Activated CD8-positive, alpha-beta memory T cell treated with anti-CD3 and anti-CD28 coated beads, Interleukin-2, amount 10 ng/mL, durations not matched to agents 7 days and 5 days (primary cell): ENCODE results near the gene IL27RA. TPM values are rescaled to one million over a fixed set of nuclear protein-coding genes. Genes with fewer than 3 reads are reported as not detected.
"Not testable (repeated sequence)": the region's sequence is repeated elsewhere in the genome, so short reads cannot be mapped to it uniquely, and the experiment has no call there.

Source experiments
- ATAC-seq: fragments of 150-1000 bp; cut with Tn5 transposase; one replicate; pipeline ENCODE4 v1.10.0; 2021; ENCODE audit warnings: moderate library complexity
- CTCF ChIA-PET: fragments of 350-600 bp; sonication (Branson Sonifier 250); formaldehyde crosslinking; loops from one replicate; lab custom pipeline; 2021; ENCODE audit warnings: antibody characterized with exemption; lab: Charles Lee
- DNase-seq: peaks from one replicate; pipeline ENCODE4 v3.0.0-alpha.2; 2020
- H3K27ac Mint-ChIP-seq: one replicate; pipeline ENCODE4 v1.8.0; 2021; ENCODE audit warnings: mild to moderate bottlenecking, mixed read lengths
- H3K27me3 Mint-ChIP-seq: one replicate; pipeline ENCODE4 v1.8.0; 2021; ENCODE audit warnings: mixed read lengths
- H3K36me3 Mint-ChIP-seq: one replicate; pipeline ENCODE4 v1.8.0; 2021; ENCODE audit warnings: mild to moderate bottlenecking, mixed read lengths
- H3K4me1 Mint-ChIP-seq: one replicate; pipeline ENCODE4 v1.8.0; 2021; ENCODE audit warnings: mixed read lengths
- H3K4me3 Mint-ChIP-seq: one replicate; pipeline ENCODE4 v1.8.0; 2021; ENCODE audit warnings: mild to moderate bottlenecking, moderate library complexity, mixed read lengths
- H3K9me3 Mint-ChIP-seq: one replicate; pipeline ENCODE4 v1.8.0; 2022; ENCODE audit warnings: low read depth, mixed read lengths
- total RNA-seq, 2 experiments: library from RNA; stranded (reverse); gene quantifications; one replicate each; pipeline ENCODE4 v1.2.3, GENCODE V29; 2021

IL27RA gene
- total RNA-seq, 2 experiments from 2014 or later: 29.7 to 60.3 TPM

DNA sequence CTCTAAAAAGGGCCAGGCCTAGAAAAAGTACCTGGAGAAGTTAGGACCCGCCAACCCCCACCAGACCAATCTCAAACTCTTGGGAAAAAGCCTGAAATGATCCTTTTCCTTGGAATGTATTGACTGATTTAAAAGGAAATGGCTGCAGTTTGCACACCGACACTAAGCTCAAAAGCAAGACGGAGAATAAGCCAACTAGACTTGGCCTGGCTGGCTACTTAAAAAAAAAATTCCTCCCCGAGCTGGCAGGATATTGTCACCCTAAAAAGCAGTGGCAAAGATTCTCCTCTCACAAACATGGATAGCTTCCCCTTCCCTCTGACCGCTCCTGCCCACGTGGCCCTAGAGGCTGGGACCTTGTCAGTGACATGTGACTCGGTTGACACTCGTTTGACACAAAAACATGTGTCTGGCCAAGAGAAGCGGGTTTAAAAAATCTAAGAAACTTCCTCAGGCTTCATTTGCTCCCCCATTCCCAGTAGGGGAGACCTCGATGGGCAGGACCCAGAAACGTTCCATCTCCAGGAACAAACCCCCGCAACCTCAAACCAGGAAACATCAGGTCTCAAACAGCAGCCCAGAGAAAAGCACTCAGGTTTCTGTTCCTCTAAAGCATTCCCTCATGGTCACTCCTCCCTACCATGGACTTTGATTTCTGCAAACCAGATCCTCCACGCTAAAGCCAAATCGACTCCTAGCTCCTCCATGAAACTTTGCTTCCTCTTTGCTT is 26.8 kb upstream of the IL27RA start:
- CTCF ChIA-PET: interaction anchor here (0.9 to 1.8 kb wide), 4 partner anchors 19 to 102 kb away, joined by 3 to 8 read pairs (median 4); partner anchors contain the start of gene IL27RA
- Mint-ChIP-seq H3K27me3 (no peaks in the 10 kb centered on the region), H3K4me1 (peaks cover 43% of the 10 kb centered on the region), H3K9me3 (no peaks in the 10 kb centered on the region), H3K4me3 (peak overlapping the region; percentile 97), H3K27ac (peak overlapping the region; percentile 91), H3K36me3 (peaks cover 9% of the 10 kb centered on the region)
- DNase-seq: no peak
- no peak for ATAC-seq

GRCh38 chr19:14005349-14006084 is 26.0 kb upstream of the IL27RA start:
- CTCF ChIA-PET: interaction anchor here (0.9 to 2.9 kb wide), 9 partner anchors 20 to 144 kb away, joined by 3 to 19 read pairs (median 4); partner anchors contain the start of genes ASF1B, IL27RA and MISP3
- Mint-ChIP-seq H3K27ac (peak overlapping the region; percentile 99), H3K27me3 (no peaks in the 10 kb centered on the region), H3K4me1 (peaks cover 43% of the 10 kb centered on the region), H3K4me3 (peak overlapping the region; percentile 97), H3K9me3 (no peaks in the 10 kb centered on the region), H3K36me3 (peaks cover 3% of the 10 kb centered on the region)
- DNase-seq (peak; percentile 95), ATAC-seq (peak; percentile 63)

DNA sequence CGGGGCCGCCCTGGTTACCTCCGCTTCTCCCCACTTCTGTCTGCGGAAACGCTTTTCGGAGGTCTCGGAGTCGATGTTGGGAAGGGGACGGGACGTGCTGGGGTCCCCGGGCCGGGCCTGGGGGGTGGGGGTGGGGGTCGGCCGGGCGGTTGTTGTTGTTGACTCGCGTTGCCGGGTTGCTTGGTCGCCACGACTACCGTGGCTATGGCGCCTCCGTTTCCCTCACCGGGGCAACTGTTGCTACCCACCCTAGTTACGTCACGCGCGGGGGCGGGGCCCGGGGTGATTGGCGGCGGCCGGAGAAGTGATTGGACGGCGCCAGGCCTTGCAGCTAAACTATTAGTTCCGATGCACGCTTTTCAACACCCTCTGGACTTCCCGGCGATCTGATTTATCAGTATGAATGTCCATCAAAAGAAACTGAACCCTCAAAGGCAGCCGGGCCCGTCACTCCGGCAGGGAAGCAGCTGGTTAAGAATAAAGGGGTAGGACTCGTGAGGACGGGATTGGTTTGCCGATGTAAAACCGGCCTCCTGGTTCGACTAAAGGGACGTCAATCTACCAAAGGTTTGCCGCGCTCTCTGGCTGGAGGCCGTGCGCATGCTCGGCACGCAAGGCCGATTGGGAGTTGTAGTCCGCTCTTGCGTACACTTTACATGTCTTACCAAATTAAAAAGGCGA is 25.3 kb upstream of the IL27RA start, which contains the start of gene RFX1:
TSS of gene RFX1 (minus strand) at position 236 of the 681 bp plus-strand sequence. CDS start 12,477 bp downstream, outside the sequence.
- peak within 1 kb of the TSS; percentile 99 for H3K27ac Mint-ChIP-seq
- DNase-seq (peak; percentile 100), ATAC-seq (peak; percentile 80)
- peaks cover 39% of the 10 kb centered on the region for H3K4me1 Mint-ChIP-seq
- no peaks in the 10 kb centered on the region for H3K27me3 Mint-ChIP-seq
- no peaks in the 10 kb centered on the region for H3K36me3 Mint-ChIP-seq
- peak within 1 kb of the TSS; percentile 97 for H3K4me3 Mint-ChIP-seq
- CTCF ChIA-PET: interaction anchor here (1.0 to 2.9 kb wide), 10 partner anchors 26 to 144 kb away, joined by 3 to 19 read pairs (median 4); partner anchors contain the start of genes ASF1B, IL27RA and MISP3
- H3K9me3 Mint-ChIP-seq: no peaks in the 10 kb centered on the region

DNA sequence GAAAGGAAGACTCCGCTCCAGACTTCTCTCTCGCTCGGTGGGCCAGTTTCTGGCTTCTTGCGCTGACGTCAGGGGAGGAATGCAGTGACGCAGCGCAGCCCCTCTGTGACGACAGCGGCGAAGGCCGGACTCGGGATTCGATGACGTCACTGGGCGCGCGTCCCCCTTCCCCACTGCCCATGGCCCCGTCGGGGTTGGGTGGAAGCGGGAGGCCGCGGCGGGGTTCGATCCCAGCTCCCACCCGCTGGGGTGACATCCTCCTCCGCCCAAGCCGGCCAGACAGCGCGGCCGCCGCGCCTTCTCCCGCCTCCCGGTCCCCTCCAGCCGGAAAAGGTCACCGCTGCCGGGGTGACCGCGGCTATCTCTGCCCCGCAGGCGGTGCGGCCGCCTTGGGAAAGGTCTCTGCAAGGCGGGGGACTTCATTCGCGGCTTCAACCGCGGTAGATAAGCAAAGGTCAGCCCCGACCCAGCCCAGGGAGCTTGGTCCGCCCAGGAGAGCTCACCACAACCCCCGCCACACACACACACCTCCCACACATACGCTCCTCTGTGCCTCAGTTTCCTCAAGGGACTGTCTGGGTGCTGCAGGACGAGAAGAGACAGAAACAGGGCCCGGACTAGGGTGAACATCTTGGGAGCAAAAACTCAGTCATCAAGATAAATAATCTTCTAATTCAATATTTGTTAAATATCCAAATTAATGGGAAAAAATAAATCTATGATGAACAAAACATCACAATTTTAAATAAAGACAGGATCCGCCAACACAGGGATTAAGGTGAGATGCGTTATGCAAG is 24.6 kb upstream of the IL27RA start:
- DNase-seq: no peak
- Mint-ChIP-seq H3K4me1 (peaks cover 35% of the 10 kb centered on the region), H3K36me3 (no peaks in the 10 kb centered on the region), H3K4me3 (peak overlapping the region; percentile 97), H3K27me3 (no peaks in the 10 kb centered on the region), H3K27ac (peak overlapping the region; percentile 99), H3K9me3 (no peaks in the 10 kb centered on the region)
- peak; percentile 32 for ATAC-seq
- CTCF ChIA-PET: interaction anchor here (1.0 to 2.9 kb wide), 9 partner anchors 25 to 145 kb away, joined by 3 to 19 read pairs (median 4); partner anchors contain the start of genes ASF1B, IL27RA and MISP3

DNA sequence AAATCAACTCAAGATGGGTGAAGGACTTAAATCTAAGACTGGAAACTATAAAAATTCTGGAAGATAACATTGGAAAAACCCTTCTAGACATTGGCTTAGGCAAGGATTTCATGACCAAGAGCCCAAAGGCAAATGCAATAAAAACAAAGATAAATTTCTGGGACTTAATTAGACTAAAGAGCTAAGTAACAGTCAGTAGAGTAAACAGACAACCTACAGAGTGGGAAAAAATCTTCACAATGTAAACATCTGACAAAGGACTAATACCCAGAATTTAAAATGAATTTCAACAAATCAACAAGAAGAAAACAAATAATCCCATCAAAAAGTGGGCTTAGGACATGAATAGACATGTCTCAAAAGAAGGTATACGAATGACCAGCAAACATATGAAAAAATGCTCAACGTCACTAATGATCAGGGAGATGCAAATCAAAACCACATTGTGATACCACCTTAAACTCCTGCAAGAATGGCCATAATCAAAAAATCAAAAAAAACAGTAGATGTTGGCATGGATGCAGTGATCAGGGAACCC is 19.1 kb upstream of the IL27RA start:
- no peak overlapping the region for H3K4me3 Mint-ChIP-seq
- H3K27me3 Mint-ChIP-seq: no peaks in the 10 kb centered on the region
- no peak for DNase-seq
- CTCF ChIA-PET: no interaction called here
- ATAC-seq: no peak
- no peaks in the 10 kb centered on the region for H3K36me3 Mint-ChIP-seq
- no peaks in the 10 kb centered on the region for H3K9me3 Mint-ChIP-seq
- H3K4me1 Mint-ChIP-seq: peaks cover 2% of the 10 kb centered on the region
- H3K27ac Mint-ChIP-seq: no peak overlapping the region

DNA sequence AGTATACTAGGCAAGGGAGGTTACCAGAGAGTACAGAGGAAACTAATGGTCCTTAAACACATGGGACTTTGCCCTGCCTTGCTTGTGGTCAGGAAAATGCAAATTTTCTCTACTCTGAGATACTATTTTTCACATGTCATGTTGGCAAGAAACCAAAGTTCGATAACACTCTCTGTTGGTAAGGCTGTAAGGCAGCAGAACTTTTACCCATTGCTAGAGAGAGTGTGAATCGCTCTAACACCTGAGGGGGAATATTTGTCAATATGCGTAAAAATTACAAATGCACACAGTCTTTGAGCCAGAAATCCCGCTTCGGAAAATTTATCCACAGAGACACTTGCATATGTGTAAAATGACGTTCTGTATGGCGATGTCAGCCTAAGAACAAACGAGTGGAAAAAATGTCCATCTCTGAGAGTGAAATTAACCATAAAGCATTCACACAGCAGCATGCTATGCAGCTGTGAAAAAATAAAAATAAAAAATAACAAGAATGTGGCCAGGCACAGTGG is 16.0 kb upstream of the IL27RA start:
- CTCF ChIA-PET: interaction anchor here (2.0 kb wide), 1 partner anchor 56 kb away, joined by 5 read pairs; no protein-coding TSS in a partner anchor
- no peaks in the 10 kb centered on the region for H3K9me3 Mint-ChIP-seq
- H3K27me3 Mint-ChIP-seq: no peaks in the 10 kb centered on the region
- DNase-seq (no peak), ATAC-seq (no peak)
- H3K4me3 Mint-ChIP-seq: no peak overlapping the region
- H3K27ac Mint-ChIP-seq: no peak overlapping the region
- peaks cover 2% of the 10 kb centered on the region for H3K4me1 Mint-ChIP-seq
- H3K36me3 Mint-ChIP-seq: no peaks in the 10 kb centered on the region

- no peak overlapping the region for H3K4me3 Mint-ChIP-seq
- H3K27ac Mint-ChIP-seq: no peak overlapping the region
- H3K9me3 Mint-ChIP-seq: no peaks in the 10 kb centered on the region
- H3K27me3 Mint-ChIP-seq: no peaks in the 10 kb centered on the region
- peaks cover 7% of the 10 kb centered on the region for H3K4me1 Mint-ChIP-seq
- ATAC-seq: no peak
- DNase-seq: no peak
- no peaks in the 10 kb centered on the region for H3K36me3 Mint-ChIP-seq
- CTCF ChIA-PET: interaction anchor here (0.8 to 2.1 kb wide), 11 partner anchors 9 to 361 kb away, joined by 3 to 8 read pairs (median 3); partner anchors contain the start of genes IL27RA and RLN3
Observed at GRCh38 chr19:14019100-14019499, 12.5 kb upstream of the IL27RA start.

DNA sequence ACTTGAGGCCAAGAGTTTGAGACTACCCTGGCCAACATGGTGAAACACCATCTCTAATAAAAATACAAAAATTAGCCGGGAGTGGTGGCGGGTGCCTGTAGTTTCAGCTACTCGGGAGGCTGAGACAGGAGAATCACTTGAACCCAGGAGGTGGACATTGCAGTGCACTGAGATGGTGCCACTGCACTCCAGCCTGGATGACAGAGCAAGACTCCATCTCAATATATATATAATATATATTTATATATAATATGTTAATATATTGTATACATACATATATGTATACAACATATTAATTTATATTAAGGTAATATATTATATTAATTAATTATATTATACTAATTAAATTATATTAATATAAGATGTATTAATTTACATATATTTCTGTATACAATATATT is 11.8 kb upstream of the IL27RA start:
- not testable (repeated sequence) for H3K9me3 Mint-ChIP-seq, H3K4me1 Mint-ChIP-seq, H3K27me3 Mint-ChIP-seq, ATAC-seq, H3K36me3 Mint-ChIP-seq, H3K4me3 Mint-ChIP-seq, H3K27ac Mint-ChIP-seq, DNase-seq
- CTCF ChIA-PET: interaction anchor here (0.9 to 2.1 kb wide), 6 partner anchors 12 to 139 kb away, joined by 3 to 8 read pairs (median 3); partner anchors contain the start of gene IL27RA

GRCh38 chr19:14021474-14021873 is 10.1 kb upstream of the IL27RA start:
- CTCF ChIA-PET: interaction anchor here (0.9 to 2.8 kb wide), 4 partner anchors 10 to 141 kb away, joined by 3 to 19 read pairs (median 6); partner anchors contain the start of gene IL27RA
- no peaks in the 10 kb centered on the region for H3K27me3 Mint-ChIP-seq
- peaks cover 7% of the 10 kb centered on the region for H3K4me1 Mint-ChIP-seq
- no peak for DNase-seq
- H3K36me3 Mint-ChIP-seq: no peaks in the 10 kb centered on the region
- H3K4me3 Mint-ChIP-seq: no peak overlapping the region
- no peak overlapping the region for H3K27ac Mint-ChIP-seq
- ATAC-seq: peak; percentile 20
- no peaks in the 10 kb centered on the region for H3K9me3 Mint-ChIP-seq

GRCh38 chr19:14022469-14022868 is 9.1 kb upstream of the IL27RA start:
- H3K36me3 Mint-ChIP-seq: no peaks in the 10 kb centered on the region
- no peaks in the 10 kb centered on the region for H3K27me3 Mint-ChIP-seq
- no peak overlapping the region for H3K27ac Mint-ChIP-seq
- no peak for ATAC-seq
- H3K4me3 Mint-ChIP-seq: no peak overlapping the region
- DNase-seq: no peak
- H3K4me1 Mint-ChIP-seq: peaks cover 7% of the 10 kb centered on the region
- H3K9me3 Mint-ChIP-seq: no peaks in the 10 kb centered on the region
- CTCF ChIA-PET: interaction anchor here (0.9 to 2.8 kb wide), 2 partner anchors 9 to 142 kb away, joined by 3 to 19 read pairs; partner anchors contain the start of gene IL27RA

- H3K9me3 Mint-ChIP-seq: no peaks in the 10 kb centered on the region
- ATAC-seq: no peak
Observed at GRCh38 chr19:14023404-14024235, 7.9 kb upstream of the IL27RA start.

More at GRCh38 chr19:14023404-14024235, 7.9 kb upstream of the IL27RA start:
- CTCF ChIA-PET: interaction anchor here (2.8 kb wide), 1 partner anchor 7 kb away, joined by 19 read pairs; the partner anchor contains the start of gene IL27RA
- Mint-ChIP-seq H3K27ac (no peak overlapping the region), H3K27me3 (peaks cover 3% of the 10 kb centered on the region), H3K36me3 (no peaks in the 10 kb centered on the region), H3K4me3 (no peak overlapping the region), H3K4me1 (peaks cover 7% of the 10 kb centered on the region)
- DNase-seq: no peak
